HepG2 (cell line): ENCODE data around the gene FRMD8. TPM values are rescaled to one million over a fixed set of nuclear protein-coding genes. Genes with fewer than 3 reads are reported as not detected.

Source experiments
- AFF4 ChIP-seq: sonication (generic); formaldehyde crosslinking; IDR thresholded peaks from 2 replicates; pipeline ENCODE4 v1.4.0; 2020; ENCODE audit warnings: missing genetic modification reagents
- AGO1 ChIP-seq: fragments of 200-400 bp; formaldehyde crosslinking; IDR thresholded peaks from 2 replicates; pipeline ENCODE4 v1.6.1; 2017; ENCODE audit warnings: mild to moderate bottlenecking, low read depth, low read length, moderate library complexity; ENCODE audit not compliant: poor library complexity, severe bottlenecking
- ARID2 ChIP-seq: sonication (generic); formaldehyde crosslinking; IDR thresholded peaks from 2 replicates; pipeline ENCODE4 v1.8.1; 2022; ENCODE audit warnings: mild to moderate bottlenecking, missing genetic modification reagents, borderline replicate concordance
- BCL6 ChIP-seq: IDR thresholded peaks from 2 replicates; pipeline ENCODE4 v1.6.1; 2016; ENCODE audit warnings: missing genetic modification reagents, missing compliant biosample characterization
- CHD2 ChIP-seq: IDR thresholded peaks from 2 replicates; pipeline ENCODE4 v1.6.1; 2011; ENCODE audit warnings: low read depth, low read length, improper control_type of control experiment
- MIXL1 ChIP-seq: IDR thresholded peaks from 2 replicates; pipeline ENCODE4 v1.6.1; 2016
- POLR2A ChIP-seq, 2 experiments: IDR thresholded peaks; 2 replicates each; pipeline ENCODE4 v1.6.1; 2011; ENCODE audit warnings: low read depth in 2 of 2, low read length in 2 of 2, mild to moderate bottlenecking in 1 of 2, moderate library complexity in 1 of 2; ENCODE audit not compliant: insufficient read depth in 1 of 2
- SMAD1 ChIP-seq: sonication (generic); formaldehyde crosslinking; IDR thresholded peaks from 2 replicates; pipeline ENCODE4 v1.4.0; 2020; ENCODE audit warnings: missing genetic modification reagents, low read depth, mild to moderate bottlenecking, borderline replicate concordance
- TFDP2 ChIP-seq: sonication (generic); formaldehyde crosslinking; IDR thresholded peaks from 2 replicates; pipeline ENCODE4 v1.4.0; 2020; ENCODE audit warnings: missing genetic modification reagents
- ZKSCAN8 ChIP-seq: IDR thresholded peaks from 2 replicates; pipeline ENCODE4 v1.6.1; 2016; ENCODE audit warnings: borderline replicate concordance, missing genetic modification reagents, missing compliant biosample characterization
- ZNF12 ChIP-seq: sonication (generic); formaldehyde crosslinking; IDR thresholded peaks from 2 replicates; pipeline ENCODE4 v1.5.0; 2020; ENCODE audit warnings: missing genetic modification reagents
- ZNF24 ChIP-seq: fragments of 450-650 bp; IDR thresholded peaks from 2 replicates; pipeline ENCODE4 v1.6.1; 2017; ENCODE audit warnings: antibody characterized with exemption, mild to moderate bottlenecking
- ZNF33A ChIP-seq: sonication (generic); formaldehyde crosslinking; IDR thresholded peaks from 2 replicates; pipeline ENCODE4 v1.5.1; 2020; ENCODE audit warnings: missing genetic modification reagents, mild to moderate bottlenecking, moderate library complexity, borderline replicate concordance
- ZNF354B ChIP-seq: sonication (generic); formaldehyde crosslinking; IDR thresholded peaks from 2 replicates; pipeline ENCODE4 v1.8.0; 2022; ENCODE audit warnings: mild to moderate bottlenecking, missing genetic modification reagents
- ZNF558 ChIP-seq: sonication (generic); formaldehyde crosslinking; IDR thresholded peaks from 2 replicates; pipeline ENCODE4 v1.9.0; 2022; ENCODE audit warnings: mild to moderate bottlenecking, missing genetic modification reagents, borderline replicate concordance
- ZNF7 ChIP-seq: IDR thresholded peaks from 2 replicates; pipeline ENCODE4 v1.6.1; 2016; ENCODE audit warnings: missing biosample characterization, missing genetic modification reagents
- polyA plus RNA-seq, 8 experiments: library from polyadenylated mRNA; depleted of rRNA in 3 of 8; stranded (reverse) in 7 of 8; unstranded in 1 of 8; fragments of >200 nt; fragmentation: Illumina TruSeq in 4 of 8; extraction: Trizol in 4 of 8; gene quantifications; 2 replicates each; pipeline versions ENCODE4 v1.2.1 to v1.2.3, GENCODE V29; 2011 to 2016; ENCODE audit warnings: low read depth in 4 of 8, missing spikeins in 1 of 8, mixed read lengths in 1 of 8; ENCODE audit not compliant: insufficient read depth in 1 of 8
- total RNA-seq, 5 experiments: library from RNA; depleted of rRNA; stranded (reverse); fragments of >200 nt; fragmentation: Illumina TruSeq; extraction: Trizol; gene quantifications; 2 replicates each; pipeline ENCODE4 v1.2.3, GENCODE V29; 2016; ENCODE audit warnings: low read depth in 1 of 5
- TF ChIP-seq, protein P1 (sequence below): IDR thresholded peaks from 2 replicates; pipeline ENCODE4 v1.6.1; 2012; ENCODE audit warnings: low read length, improper control_type of control experiment
- TF ChIP-seq, protein P2 (sequence below): sonication (generic); formaldehyde crosslinking; conservative IDR thresholded peaks from 2 replicates; pipeline ENCODE4 v1.8.0; 2022; ENCODE audit warnings: mild to moderate bottlenecking, moderate library complexity, missing genetic modification reagents

FRMD8 gene
- total and polyA plus RNA-seq, 2 of the 13 experiments (the other 11 are each of a cell fraction or from before 2014, with no cell fraction given) = 5.8 to 20.6 TPM

GRCh38 chr11:65427691-65428577 lies 41.5 kb downstream of the FRMD8 start (continued):
- TF ChIP-seq AFF4 (CRISPR knock-in tag) (peak; percentile 95; the same call in 1 of the 2 replicates), AGO1 (peak; percentile 48), TFDP2 (CRISPR knock-in tag) (no peak), ZNF7 (CRISPR knock-in tag) (peak; percentile 4; the same call in 1 of the 2 replicates), MIXL1 (CRISPR knock-in tag) (0 out of 2 replicates have a peak, but pooled peaks have one; percentile 57), ZNF24 (no peak), SMAD1 (0 out of 2 replicates have a peak, but pooled peaks have one; percentile 5), ZNF558 (peak; percentile 52; the same call in 1 of the 2 replicates), CHD2 (peak; percentile 24; the same call in 1 of the 2 replicates), ZNF354B (CRISPR knock-in tag) (no peak), ZKSCAN8 (no peak; the same call in 1 of the 2 replicates), ZNF33A (CRISPR knock-in tag) (no peak), POLR2A (IDR thresholded peaks at IDR 0.05; ENCODE audit: insufficient read depth in 1 of 2, low read depth in 2 of 2, low read length in 2 of 2) (peak in 1 of 2 experiments; percentile 94; a peak in 2 of 4 replicates), BCL6 (CRISPR knock-in tag) (0 out of 2 replicates have a peak, but pooled peaks have one; percentile 5), ZNF12 (no peak), ARID2 (CRISPR knock-in tag) (no peak)
- TF ChIP-seq, protein P1, sequence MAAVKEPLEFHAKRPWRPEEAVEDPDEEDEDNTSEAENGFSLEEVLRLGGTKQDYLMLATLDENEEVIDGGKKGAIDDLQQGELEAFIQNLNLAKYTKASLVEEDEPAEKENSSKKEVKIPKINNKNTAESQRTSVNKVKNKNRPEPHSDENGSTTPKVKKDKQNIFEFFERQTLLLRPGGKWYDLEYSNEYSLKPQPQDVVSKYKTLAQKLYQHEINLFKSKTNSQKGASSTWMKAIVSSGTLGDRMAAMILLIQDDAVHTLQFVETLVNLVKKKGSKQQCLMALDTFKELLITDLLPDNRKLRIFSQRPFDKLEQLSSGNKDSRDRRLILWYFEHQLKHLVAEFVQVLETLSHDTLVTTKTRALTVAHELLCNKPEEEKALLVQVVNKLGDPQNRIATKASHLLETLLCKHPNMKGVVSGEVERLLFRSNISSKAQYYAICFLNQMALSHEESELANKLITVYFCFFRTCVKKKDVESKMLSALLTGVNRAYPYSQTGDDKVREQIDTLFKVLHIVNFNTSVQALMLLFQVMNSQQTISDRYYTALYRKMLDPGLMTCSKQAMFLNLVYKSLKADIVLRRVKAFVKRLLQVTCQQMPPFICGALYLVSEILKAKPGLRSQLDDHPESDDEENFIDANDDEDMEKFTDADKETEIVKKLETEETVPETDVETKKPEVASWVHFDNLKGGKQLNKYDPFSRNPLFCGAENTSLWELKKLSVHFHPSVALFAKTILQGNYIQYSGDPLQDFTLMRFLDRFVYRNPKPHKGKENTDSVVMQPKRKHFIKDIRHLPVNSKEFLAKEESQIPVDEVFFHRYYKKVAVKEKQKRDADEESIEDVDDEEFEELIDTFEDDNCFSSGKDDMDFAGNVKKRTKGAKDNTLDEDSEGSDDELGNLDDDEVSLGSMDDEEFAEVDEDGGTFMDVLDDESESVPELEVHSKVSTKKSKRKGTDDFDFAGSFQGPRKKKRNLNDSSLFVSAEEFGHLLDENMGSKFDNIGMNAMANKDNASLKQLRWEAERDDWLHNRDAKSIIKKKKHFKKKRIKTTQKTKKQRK = 0 out of 2 replicates have a peak, but pooled peaks have one; percentile 18
- TF ChIP-seq, protein P2, sequence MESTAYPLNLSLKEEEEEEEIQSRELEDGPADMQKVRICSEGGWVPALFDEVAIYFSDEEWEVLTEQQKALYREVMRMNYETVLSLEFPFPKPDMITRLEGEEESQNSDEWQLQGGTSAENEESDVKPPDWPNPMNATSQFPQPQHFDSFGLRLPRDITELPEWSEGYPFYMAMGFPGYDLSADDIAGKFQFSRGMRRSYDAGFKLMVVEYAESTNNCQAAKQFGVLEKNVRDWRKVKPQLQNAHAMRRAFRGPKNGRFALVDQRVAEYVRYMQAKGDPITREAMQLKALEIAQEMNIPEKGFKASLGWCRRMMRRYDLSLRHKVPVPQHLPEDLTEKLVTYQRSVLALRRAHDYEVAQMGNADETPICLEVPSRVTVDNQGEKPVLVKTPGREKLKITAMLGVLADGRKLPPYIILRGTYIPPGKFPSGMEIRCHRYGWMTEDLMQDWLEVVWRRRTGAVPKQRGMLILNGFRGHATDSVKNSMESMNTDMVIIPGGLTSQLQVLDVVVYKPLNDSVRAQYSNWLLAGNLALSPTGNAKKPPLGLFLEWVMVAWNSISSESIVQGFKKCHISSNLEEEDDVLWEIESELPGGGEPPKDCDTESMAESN (CRISPR knock-in tag) = 0 out of 2 replicates have a peak, but pooled peaks have one; percentile 4
